ENCODE measurements around the gene ESPN.
"Not testable (repeated sequence)": the region's sequence is repeated elsewhere in the genome, so short reads cannot be mapped to it uniquely, and the experiment has no call there.

The ESPN gene

DNA sequence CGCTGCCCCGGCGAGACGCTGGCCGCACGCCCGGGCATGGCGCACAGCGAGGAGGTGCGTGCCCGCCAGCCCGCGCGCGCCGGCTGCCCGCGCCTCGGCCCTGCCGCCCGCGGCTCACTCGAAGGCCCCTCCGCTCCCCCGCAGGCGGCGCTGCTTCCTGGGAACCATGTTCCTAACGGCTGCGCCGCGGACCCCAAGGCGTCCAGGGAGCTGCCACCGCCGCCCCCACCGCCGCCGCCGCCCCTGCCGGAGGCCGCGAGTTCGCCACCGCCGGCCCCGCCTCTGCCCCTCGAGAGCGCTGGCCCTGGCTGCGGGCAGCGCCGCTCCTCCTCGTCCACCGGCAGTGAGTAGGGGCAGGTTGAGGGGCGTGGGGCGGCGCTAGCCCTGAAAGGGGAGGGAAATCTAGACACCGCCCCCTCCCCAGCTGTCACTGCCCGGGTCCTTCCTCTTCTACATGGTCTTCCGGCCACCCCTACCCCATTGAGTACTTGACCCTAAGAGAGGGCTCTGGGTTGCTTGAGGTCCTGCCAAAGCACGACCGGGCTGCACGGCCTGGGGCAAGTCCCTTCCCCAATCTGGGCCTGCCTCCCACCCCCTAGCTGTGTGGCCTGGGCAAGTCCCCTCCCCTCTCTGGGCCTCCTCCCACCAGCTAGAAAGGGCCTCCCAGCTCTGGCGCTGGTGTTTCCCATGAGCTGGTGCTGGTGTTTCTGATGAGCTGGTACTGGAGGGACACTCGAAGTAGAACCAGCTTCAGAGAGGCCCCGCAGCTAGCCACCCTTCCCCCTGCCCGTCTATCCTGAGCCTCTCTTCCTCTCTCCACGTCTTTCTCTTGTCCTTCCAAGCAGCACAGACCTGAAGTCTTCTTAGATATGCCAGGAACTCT lies 24.4 kb downstream of the ESPN start:
- DNase-seq (ENCODE audit: low read depth): no peak

DNA sequence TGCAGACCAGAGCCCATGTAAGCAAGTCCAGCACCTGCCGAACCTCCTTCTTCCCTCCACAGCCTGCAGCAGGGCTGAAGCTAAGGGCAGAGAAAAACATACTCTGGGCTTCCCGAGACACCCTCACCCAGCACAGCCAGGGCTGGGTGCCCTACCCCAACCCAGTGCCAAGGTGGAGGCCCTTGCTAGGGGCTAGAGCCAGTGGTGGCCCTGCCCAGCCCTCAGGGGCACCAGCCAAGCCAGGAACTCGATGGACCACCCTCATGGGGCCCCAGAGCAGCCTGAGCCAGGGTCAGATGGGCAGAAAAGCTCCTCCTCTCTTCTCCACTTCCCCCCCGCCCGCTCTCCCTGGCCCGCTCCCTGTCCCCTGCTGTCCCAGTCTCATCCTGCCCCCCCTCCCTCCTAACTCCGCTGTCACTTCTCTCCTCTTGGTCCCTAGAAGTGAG lies 25.5 kb downstream of the ESPN start:
- DNase-seq (ENCODE audit: low read depth): no peak

DNA sequence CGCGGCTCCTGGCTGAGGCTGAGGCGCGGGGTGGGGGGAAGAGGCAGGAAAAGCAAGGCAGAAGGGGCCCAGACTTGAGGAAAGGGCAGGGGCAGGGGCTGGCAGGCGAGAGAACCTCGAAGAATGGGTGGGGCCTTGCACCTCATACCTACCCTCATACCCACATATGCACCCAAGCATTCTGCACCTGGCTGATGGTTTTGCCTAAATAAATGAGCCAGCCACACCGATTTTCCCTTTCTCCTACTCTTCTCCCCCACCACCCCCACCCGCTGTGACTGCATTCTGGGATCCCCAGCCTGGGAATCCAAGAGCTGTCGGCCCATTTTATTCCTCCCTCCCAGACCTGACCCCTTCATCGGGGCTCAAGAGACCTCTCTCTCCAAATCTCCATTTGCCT lies 25.9 kb downstream of the ESPN start:
- not testable (repeated sequence) for DNase-seq (ENCODE audit: low read depth)

DNA sequence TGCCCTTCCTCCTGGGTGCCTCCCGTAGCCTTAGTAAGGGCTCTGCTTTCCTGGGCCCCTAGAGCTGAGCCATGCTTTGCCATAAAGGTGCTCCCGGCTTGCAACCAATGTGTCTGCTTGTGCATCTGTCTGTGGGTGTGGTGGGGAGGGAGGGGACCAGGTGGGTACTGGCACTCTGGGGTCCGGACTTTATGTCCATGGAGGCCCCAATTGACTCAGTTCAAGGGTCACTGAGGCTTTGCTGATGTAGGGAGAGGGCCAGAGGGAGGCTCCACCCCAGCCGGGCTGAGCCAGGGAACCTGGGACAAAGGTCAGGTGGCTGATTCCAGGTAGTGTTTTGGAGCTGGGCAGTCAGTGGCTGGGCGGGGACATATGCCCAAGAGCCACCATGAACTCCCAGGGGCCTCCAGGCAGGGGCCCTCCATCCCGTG lies 26.4 kb downstream of the ESPN start:
- no peak for DNase-seq (ENCODE audit: low read depth)

DNA sequence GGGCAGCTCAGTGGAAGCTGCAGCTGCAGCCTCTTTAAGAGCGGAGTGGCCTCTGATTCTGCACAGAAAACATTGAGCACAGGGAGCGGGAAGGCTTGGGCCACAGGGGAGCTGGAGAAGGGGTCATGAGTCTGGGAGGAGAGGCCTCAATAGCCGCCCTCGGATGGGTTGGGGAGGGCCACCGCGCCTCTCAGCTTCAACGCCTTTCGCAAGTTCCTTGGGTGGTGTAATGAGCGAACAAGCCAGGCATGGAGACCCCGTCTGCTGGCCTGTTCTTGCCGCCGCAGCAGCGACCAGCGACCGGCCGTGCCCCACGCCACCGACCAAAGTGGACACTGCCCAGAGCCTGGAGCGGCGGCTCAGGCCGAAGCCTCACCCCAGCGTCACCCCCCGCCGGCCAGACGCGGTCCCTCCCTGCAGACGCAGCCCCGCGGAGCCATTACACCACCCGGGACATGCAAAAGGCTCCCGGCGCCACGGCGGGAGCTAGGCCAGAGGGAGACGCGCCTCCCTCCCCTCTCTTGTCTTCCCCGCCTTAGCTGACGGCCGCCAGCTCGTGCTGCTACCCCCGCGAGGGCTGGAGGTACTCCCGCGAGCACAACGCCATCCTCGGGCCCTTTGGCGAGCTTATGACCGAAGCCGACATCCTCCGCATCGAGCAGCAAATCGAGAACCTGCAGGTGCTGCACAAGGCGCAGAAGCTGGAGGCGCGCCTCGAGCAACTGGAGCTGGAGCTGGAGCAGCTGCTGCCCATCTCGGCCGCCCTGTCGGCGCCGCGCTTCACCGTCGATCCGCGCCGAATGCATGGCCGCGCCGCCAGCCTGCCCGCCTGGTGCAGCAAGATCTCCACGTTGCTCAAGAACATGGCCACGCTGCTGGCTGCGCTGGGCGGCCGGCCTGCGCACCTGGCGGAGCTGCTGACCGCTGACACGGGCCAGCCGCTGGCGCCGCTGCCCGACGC lies 29.6 kb downstream of the ESPN start:
- DNase-seq (ENCODE audit: low read depth): not testable (repeated sequence)

DNA sequence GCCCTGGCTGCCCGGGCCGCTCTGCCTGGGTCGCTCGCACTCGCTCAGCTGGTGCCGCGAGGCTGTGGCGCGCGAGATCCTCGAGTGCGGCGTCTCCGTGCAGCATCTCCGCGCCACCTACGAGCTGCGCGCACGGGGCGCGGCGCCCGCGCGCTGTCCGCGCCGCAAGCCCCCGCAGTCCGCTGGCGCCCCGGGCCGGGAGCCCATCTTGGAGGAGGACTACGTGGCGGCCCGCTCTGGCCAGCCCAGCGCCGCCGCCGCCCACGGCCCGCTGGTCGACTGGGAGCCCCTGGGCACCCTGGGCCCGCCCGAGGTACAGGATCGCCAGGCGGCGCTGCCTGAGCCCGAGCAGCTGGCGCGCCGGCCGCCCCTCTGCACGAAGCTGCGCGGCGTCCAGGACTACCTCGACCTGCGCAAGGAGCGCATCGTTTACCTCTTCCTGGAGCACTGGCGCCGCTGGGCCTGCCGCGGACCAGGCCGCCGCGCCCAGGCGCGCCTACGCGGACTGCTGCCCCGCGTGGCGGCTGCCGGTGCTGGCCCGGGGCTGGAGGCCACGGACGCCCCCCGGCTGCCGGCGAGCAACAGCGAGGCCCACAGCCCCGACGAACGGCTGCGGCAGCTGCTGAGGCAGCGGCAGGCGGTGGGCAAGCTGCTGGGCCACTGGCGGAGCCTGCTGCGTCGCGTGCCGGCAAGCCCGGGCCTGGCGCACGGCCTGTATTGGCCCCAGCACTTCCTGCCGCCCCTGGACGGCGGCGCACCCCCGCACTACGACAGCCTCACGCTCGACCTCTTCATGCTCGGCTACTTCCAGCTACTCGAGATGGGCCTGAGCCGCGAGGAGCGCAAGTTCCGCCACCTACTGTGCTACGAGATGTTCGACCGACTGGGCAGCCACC lies 30.5 kb downstream of the ESPN start:
- no peak for DNase-seq (ENCODE audit: low read depth)

DNA sequence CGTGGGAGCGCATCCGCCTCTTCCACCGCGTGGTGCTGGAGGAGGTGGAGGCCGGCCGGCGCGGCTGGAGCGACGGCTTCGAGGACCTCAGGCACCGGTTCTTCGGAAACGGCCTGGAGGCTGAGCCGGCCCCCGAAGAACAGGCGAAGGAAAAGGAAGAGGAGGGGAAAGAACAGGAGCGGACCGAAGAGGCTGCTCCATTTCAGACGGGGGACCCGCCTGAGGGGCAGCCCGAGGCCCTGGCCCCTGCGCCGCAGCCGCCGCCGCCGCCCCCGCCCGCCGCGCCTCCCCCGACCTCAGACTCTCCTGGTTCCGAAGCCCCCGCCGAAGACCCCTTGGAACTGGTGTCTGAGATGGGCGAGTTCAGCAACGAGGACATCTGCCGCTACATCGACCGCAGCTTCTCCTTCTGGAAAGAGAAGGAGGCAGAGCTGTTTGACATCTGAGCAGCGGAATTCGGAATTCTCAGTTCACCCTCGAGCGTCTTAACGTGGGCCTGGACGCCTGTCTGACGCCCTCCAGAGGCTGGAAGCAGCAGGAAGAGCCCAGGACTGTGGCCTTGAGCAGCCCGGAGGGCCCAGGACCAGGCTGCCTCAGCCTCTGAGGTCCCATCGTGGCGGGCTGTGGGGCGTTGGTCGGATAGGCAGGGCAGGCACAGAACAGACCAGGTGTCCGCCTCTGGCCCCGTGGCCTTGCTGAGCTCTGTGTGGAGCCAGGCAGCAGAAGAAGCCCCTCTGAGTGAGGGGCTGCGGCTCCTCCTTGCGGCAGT lies 31.4 kb downstream of the ESPN start:
- not testable (repeated sequence) for DNase-seq (ENCODE audit: low read depth)

DNA sequence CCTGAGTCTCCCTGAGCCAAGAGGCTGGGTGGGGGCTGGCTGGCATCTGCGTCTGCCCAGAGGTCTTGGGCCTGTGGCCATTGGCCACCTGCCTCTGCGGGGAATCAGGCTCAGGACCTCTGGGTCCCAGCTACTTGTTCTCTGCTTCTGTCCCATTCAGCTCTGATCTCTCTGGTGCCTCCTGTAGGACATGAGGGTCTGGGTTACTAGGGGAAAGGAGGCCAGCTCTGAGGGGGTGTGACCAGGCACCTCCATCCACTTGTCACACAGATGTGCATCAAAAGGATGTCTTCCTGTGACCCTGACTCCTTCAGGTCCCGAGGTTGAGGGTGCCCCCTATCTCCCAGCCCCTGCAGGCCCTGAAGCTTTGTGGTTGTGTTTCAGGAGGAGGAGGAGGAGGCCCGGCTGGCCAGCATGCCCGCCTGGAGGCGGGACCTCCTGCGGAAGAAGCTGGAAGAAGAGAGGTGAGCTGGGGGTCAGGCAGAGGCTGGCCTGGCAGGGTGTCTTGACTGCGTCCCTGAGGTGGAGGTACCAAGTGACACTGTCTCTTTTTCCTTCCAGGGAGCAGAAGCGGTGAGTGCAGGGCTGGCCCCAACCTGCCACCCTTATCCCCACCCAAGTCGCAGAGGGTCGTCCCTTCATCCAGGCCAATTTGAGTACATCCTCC lies 32.4 kb downstream of the ESPN start:
- no peak for DNase-seq (ENCODE audit: low read depth)

DNA sequence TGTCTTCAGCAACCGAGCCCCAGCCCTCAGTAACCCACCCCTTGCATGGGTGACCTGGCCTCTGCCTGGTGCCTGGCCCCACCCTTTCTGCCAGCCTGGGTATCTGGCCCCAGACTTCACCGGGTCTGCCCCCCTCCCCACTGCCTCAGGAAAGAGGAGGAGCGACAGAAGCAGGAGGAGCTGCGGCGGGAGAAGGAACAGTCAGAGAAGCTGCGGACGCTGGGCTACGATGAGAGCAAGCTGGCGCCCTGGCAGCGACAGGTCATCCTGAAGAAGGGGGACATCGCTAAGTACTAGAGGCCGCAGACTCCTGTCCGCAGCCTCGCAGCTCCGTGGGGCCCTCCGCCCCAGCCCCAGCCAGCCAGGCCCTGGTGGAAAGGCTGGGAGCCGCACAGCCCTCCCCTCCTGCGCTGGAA lies 35.3 kb downstream of the ESPN start:
- no peak for DNase-seq (ENCODE audit: low read depth)

DNA sequence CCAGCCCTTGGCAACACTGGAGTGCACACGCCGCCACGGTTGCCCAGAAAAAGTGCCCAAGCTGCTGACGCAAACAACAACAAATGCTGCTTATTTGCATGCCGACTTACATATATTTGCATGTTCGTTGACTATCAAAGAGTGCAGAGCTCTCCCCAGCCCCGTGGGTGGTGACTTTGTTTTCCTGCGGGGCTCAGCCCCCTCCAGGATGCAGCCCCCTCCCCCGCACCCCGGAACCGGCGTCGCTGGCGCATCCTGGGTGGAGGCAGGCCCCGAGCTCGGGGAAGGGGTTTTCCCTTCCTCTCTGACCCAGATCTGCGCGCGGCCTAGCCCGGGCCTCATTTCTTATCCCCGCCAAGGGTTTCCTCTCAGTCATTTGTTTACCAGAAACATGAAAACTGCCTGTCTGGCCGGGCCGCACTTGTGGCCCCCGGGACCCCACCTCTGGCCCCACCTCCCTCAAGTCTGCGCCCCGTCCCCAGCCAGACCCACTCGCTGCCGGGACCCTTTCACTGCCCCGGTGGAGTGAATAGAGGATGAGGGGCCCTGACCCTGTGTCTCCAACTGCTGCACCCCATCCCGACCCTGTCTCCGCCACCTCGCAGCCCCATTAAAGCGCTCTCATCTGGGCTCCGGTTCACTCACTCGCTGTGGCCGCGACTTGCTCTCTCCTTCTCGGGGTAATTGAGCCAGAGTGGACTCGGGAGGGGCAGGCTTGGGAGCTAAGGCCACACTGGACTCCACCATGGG lies 35.9 kb downstream of the ESPN start:
- DNase-seq (ENCODE audit: low read depth): no peak

DNA sequence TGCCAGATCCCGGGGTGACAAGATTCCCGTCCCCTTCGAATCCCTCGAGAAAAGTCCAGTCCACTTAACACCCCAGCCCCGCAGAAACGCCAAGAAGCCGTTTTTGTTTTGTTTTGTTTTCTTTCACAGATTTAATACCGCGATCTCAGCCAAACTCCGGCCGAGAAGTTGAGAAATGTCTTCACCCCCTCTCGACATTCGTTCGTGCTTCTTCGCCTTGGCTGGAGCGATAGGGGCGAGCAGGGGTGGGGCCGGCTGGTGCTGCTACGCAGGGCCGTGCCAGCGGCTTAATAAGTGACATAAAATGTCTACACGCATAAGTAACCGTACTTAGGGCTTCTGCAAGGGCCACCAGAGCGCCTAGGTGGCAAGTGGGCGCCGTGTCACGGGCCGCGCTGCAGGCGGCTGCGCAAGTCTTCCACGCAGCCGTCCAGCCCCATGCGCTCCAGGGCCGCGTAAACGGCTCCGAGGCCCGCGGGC lies 36.5 kb downstream of the ESPN start:
- DNase-seq (ENCODE audit: low read depth): no peak

DNA sequence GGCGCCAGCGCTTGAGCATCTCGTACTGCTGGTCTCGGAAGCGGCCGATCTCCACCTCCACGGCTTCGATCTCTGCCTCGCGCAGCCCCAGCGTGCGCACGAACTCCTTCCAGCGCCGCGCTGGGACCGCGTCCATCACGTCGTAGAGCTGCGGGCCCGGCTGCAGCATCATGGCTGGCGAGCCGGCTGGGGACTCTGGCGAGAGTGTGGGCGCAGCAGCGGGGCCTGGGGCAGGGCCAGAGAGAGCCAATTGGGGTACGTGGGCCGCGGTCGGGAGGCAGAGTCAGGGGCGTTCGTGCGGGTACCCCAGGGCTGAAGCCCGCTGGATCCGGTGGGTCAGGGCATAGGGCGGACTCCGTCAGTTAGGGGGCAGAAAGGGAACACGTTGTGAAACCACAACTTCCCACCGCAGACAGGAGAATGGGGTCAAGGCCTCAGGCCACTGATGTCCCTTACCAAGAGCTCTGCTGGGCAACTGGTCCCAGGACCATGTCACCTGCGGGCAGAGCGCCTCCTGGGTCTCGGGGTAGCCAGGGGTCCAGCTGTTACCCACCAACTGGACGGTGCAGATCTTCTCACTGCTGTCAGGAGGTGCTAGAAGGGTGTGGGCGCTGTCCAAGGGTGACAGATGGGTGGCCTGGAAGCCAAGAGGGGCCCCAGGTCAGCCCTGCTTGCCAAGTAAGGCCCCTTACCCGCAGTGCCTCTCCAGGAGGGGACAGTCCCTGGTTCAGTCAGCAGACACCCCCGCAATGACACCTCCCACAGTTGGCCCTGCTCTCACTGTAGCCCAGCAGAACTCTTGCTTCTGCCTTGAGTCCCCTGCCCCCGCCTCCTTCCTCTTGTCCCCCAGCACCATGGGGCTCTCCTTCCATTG lies 37.2 kb downstream of the ESPN start:
- no peak for DNase-seq (ENCODE audit: low read depth)

DNA sequence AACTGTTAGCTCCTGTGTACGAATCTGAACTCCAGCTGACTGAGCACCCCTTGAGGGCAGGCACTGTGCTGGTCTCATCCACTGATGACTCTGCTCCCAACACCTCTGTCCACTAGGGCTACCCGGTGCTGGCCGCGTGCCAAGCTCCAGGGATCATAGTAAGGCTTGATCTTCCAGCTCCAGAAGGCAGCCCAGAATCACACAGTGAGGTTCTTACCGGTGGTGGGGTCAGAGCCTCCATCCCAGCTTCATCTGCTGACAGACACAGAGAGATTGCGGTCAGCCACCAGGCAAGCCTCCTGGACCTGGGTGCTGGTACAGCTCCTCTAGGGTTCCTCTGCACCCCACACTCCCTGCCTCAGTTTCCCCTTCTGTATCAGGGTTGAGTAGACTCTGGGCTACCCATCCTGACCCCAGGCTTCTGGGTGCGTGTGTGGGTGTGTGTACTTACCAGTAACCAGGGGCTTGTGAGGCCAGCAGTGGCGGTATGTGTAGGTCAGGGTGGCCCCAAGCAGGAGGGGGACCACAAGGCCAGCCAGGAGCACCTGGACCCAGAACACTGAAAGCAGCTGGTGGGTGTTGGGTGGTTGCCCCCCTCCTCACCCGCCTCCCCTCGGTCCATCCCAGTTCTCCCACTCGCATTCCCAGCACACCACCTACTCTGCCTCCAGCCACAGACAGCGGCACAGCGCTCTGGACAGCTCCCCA lies 38.0 kb downstream of the ESPN start:
- no peak for DNase-seq (ENCODE audit: low read depth)

DNA sequence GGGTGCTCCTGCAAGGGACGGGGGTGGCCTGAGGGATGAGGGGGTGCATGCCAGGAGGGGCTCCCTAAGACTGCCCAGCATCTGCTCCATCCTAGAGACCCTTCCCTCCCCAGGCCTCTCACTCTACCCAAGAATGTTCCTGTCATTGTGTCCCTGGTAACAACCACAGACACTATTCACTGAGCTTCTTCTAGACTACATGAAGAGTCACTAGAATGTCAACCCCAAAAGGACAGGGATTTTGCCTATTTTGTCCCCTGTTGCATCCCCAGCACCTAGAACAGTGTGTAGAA lies 38.5 kb downstream of the ESPN start:
- DNase-seq (ENCODE audit: low read depth): no peak

DNA sequence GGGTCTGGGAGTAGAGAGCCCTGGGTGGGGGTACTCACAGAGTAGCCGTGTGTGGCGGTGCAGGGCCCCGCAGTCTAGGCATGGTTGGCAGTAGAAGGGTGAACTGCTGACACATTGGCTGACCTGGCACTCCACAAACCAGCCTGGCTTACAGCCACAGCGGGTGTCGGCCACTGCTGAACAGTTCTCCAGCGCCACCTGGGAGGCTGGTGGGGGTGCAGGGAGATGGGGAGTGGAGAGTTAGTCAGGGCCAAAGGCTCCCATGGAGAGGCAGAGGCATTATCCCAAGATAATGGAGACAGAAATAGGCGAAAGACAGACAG lies 39.9 kb downstream of the ESPN start:
- no peak for DNase-seq (ENCODE audit: low read depth)

DNA sequence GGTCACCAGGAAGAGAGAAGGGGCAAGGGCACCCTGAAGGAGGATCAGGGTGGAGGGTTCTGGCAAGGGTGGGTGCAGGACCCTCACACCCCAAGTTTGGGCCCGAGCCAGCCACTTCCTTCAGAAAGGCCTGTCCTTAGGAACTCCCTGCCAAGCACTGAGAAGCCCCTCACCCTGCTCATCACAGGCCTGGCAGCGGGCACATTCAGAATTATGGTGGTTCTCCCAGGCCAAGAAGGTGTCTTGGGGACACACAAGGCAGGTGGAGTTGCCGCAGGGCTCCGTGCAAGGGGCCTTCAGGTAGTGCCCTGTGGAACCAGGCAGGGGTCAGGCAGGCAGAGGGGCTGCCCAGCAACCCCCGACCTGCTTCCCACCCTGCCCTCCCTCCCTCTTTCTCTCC lies 40.3 kb downstream of the ESPN start:
- no peak for DNase-seq (ENCODE audit: low read depth)

DNA sequence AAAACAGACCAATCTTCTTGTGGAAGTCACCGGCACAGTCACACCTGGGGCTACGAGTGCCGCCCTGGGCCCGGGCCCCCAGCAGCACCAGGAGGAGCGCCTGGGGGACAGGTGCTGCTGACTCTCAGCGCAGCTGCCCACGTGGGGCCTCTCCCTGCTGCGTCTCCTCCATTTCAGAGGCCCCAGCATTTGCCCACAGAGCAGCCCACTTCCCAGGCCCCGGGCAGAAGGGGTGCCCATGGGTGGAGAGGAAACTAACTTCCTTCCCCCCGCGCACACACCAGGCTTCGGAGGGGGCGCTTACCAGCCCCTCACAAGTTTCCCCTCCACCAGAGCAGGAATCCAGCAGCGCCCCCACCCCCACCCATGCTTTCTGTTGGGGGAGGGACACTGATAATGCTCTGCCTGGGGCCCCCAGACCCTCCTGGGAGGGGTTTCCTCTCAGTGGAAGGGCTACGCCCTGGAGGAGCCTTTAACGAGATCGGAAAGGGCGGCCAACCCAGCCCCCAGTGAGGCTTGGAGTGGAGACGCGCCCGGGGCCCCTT lies 41.0 kb downstream of the ESPN start:
- DNase-seq (ENCODE audit: low read depth): no peak

DNA sequence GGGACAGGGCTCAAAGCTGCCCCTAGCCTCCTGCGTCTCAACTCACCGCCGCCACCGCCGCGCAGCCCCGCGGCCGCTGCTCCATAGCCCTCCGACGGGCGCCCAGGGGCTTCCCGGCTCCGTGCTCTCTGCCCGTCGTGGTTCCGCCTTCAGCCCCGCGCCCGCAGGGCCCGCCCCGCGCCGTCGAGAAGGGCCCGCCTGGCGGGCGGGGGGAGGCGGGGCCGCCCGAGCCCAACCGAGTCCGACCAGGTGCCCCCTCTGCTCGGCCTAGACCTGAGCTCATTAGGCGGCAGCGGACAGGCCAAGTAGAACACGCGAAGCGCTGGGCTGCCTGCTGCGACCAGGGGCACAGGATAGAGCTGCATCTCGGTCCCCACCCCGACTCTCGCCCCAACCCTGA lies 41.4 kb downstream of the ESPN start, which contains the start of gene TNFRSF25:
TNFRSF25 (minus strand) TSS at position 151 of the 400 bp plus-strand sequence; CDS start at position 85, 66 bp downstream.
- DNase-seq (ENCODE audit: low read depth): no peak

Data from non-pigmented ciliary epithelial cell (primary cell).